ENCODE data around the gene NT5DC4. TPM values are rescaled to one million over a fixed set of nuclear protein-coding genes. Genes with fewer than 3 reads are reported as not detected.

The NT5DC4 gene
- total RNA-seq, 1 donor from 2014 or later: not detected

DNA sequence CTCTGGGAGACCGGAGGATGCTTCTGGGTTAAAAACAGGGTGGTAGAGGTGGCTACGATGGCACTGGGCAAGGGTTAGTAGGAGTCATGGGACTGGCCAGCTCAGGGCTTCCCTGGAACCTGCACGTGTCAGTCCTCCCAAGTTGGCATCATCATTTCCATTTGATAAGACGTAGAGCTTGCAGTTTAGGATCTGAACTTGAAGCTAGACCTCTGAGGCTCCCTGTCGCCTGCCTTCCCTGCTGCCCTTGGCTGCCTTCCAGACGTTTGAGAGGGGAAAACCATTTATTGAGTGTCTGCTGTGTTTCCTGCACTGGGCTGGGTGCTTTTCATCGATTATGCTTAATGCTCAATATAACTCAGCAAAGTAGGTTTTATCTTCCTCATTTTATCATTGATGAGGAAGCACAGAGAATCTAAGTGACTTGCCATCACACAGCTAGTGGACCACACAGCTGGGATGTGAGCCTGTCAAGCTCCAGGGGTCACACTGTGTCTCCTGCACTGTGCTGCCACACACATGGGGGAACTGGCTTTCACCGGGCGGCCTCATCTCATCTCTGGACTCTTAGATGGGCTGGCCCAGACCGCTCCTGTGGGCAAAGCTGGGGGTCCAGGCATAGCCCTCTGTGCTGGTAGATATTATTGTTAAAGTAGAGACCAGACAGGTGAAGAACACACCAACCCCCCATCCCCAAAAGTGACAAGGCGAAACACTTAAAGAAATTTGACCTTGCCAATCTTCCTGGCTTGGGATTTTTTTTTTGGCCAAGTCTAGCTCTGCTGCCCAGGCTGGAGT lies 7.8 kb downstream of the NT5DC4 start:
- Histone ChIP-seq H3K4me2 (ENCODE audit: low read length) (no peak overlapping the region), H2AFZ (ENCODE audit: low read depth, low read length) (no peak overlapping the region), H3K27ac (ENCODE audit: low read depth, low read length) (no peak overlapping the region), H3K36me3 (ENCODE audit: insufficient read depth, low read length) (no peaks in the 10 kb centered on the region), H3K4me1 (ENCODE audit: insufficient read depth, low read length) (peaks cover 5% of the 10 kb centered on the region), H3K79me2 (ENCODE audit: insufficient read depth, low read length) (no peaks in the 10 kb centered on the region), H3K27me3 (ENCODE audit: insufficient read depth, low read length) (peaks cover 4% of the 10 kb centered on the region), H3K4me3 (ENCODE audit: insufficient read depth, low read depth, low read length) (no peak overlapping the region), H4K20me1 (ENCODE audit: insufficient read depth, low read length) (no peaks in the 10 kb centered on the region), H3K9me3 (ENCODE audit: insufficient read depth, low read depth, low read length) (no peaks in the 10 kb centered on the region), H3K9ac (ENCODE audit: low read length) (no peak overlapping the region)
- H3K36me3 Mint-ChIP-seq (ENCODE audit: low read depth, unreplicated experiment): no peaks in the 10 kb centered on the region
- H3K9me3 Mint-ChIP-seq (ENCODE audit: unreplicated experiment): no peaks in the 10 kb centered on the region
- no peak overlapping the region for H3K4me3 Mint-ChIP-seq (ENCODE audit: unreplicated experiment)
- no peak for TF ChIP-seq EZH2 (IDR thresholded peaks at IDR 0.05; ENCODE audit: insufficient read depth, low read length)
- TF ChIP-seq, protein P1, sequence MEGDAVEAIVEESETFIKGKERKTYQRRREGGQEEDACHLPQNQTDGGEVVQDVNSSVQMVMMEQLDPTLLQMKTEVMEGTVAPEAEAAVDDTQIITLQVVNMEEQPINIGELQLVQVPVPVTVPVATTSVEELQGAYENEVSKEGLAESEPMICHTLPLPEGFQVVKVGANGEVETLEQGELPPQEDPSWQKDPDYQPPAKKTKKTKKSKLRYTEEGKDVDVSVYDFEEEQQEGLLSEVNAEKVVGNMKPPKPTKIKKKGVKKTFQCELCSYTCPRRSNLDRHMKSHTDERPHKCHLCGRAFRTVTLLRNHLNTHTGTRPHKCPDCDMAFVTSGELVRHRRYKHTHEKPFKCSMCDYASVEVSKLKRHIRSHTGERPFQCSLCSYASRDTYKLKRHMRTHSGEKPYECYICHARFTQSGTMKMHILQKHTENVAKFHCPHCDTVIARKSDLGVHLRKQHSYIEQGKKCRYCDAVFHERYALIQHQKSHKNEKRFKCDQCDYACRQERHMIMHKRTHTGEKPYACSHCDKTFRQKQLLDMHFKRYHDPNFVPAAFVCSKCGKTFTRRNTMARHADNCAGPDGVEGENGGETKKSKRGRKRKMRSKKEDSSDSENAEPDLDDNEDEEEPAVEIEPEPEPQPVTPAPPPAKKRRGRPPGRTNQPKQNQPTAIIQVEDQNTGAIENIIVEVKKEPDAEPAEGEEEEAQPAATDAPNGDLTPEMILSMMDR (IDR thresholded peaks at IDR 0.05; ENCODE audit: insufficient read depth, low read depth, low read length): no peak
- no peak overlapping the region for H3K27ac Mint-ChIP-seq (ENCODE audit: unreplicated experiment)
- DNase-seq (ENCODE audit: low read depth) (no peak), FAIRE-seq (no peak)
- peaks cover 28% of the 10 kb centered on the region for H3K27me3 Mint-ChIP-seq (ENCODE audit: low read depth, unreplicated experiment)
- peaks cover 10% of the 10 kb centered on the region for H3K4me1 Mint-ChIP-seq (ENCODE audit: low read depth, unreplicated experiment)

GRCh38 chr2:112730216-112730615 lies 9.4 kb downstream of the NT5DC4 start:
- Mint-ChIP-seq H3K27ac (ENCODE audit: unreplicated experiment) (no peak overlapping the region), H3K4me1 (ENCODE audit: low read depth, unreplicated experiment) (peaks cover 10% of the 10 kb centered on the region), H3K4me3 (ENCODE audit: unreplicated experiment) (no peak overlapping the region), H3K36me3 (ENCODE audit: low read depth, unreplicated experiment) (no peaks in the 10 kb centered on the region), H3K9me3 (ENCODE audit: unreplicated experiment) (no peaks in the 10 kb centered on the region), H3K27me3 (ENCODE audit: low read depth, unreplicated experiment) (peaks cover 27% of the 10 kb centered on the region)
- no peak overlapping the region for H2AFZ ChIP-seq (ENCODE audit: low read depth, low read length)
- H3K4me2 ChIP-seq (ENCODE audit: low read length): no peak overlapping the region
- H3K79me2 ChIP-seq (ENCODE audit: insufficient read depth, low read length): no peaks in the 10 kb centered on the region
- no peaks in the 10 kb centered on the region for H4K20me1 ChIP-seq (ENCODE audit: insufficient read depth, low read length)
- H3K4me3 ChIP-seq (ENCODE audit: insufficient read depth, low read depth, low read length): no peak overlapping the region
- FAIRE-seq (no peak), DNase-seq (ENCODE audit: low read depth) (no peak)
- peaks cover 5% of the 10 kb centered on the region for H3K4me1 ChIP-seq (ENCODE audit: insufficient read depth, low read length)
- no peak overlapping the region for H3K27ac ChIP-seq (ENCODE audit: low read depth, low read length)
- no peak overlapping the region for H3K9ac ChIP-seq (ENCODE audit: low read length)
- no peaks in the 10 kb centered on the region for H3K36me3 ChIP-seq (ENCODE audit: insufficient read depth, low read length)
- no peaks in the 10 kb centered on the region for H3K9me3 ChIP-seq (ENCODE audit: insufficient read depth, low read depth, low read length)
- TF ChIP-seq, protein P1 (IDR thresholded peaks at IDR 0.05; ENCODE audit: insufficient read depth, low read depth, low read length): no peak
- no peak for TF ChIP-seq EZH2 (IDR thresholded peaks at IDR 0.05; ENCODE audit: insufficient read depth, low read length)
- H3K27me3 ChIP-seq (ENCODE audit: insufficient read depth, low read length): peaks cover 4% of the 10 kb centered on the region

DNA sequence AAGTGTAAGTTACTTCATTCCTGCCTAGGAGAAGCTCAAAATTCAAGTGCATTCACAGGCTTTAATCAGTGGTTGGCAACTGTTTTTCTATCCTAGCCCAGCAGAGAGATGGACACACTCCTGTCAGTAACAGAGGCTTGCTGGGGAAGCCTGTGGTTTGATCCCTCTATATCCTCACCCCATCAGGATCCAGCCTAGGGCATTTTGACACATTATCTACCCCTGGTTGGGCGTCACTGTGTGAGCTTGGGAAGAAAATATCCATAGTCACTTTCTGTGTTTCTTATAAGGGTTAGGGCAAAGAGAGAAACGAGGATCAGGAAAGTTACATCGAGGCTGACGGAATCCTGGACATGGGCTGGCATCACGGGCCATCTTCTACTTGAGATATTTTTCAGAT lies 10.0 kb downstream of the NT5DC4 start:
- DNase-seq (ENCODE audit: low read depth): no peak
- Histone ChIP-seq H2AFZ (ENCODE audit: low read depth, low read length) (no peak overlapping the region), H3K27me3 (ENCODE audit: insufficient read depth, low read length) (peaks cover 4% of the 10 kb centered on the region), H3K9ac (ENCODE audit: low read length) (no peak overlapping the region), H3K4me3 (ENCODE audit: insufficient read depth, low read depth, low read length) (no peak overlapping the region), H3K36me3 (ENCODE audit: insufficient read depth, low read length) (no peaks in the 10 kb centered on the region), H3K27ac (ENCODE audit: low read depth, low read length) (no peak overlapping the region), H3K79me2 (ENCODE audit: insufficient read depth, low read length) (no peaks in the 10 kb centered on the region), H3K9me3 (ENCODE audit: insufficient read depth, low read depth, low read length) (no peaks in the 10 kb centered on the region), H4K20me1 (ENCODE audit: insufficient read depth, low read length) (no peaks in the 10 kb centered on the region), H3K4me2 (ENCODE audit: low read length) (no peak overlapping the region), H3K4me1 (ENCODE audit: insufficient read depth, low read length) (peaks cover 5% of the 10 kb centered on the region)
- H3K4me1 Mint-ChIP-seq (ENCODE audit: low read depth, unreplicated experiment): peaks cover 10% of the 10 kb centered on the region
- no peak overlapping the region for H3K27ac Mint-ChIP-seq (ENCODE audit: unreplicated experiment)
- no peak for FAIRE-seq
- no peak for TF ChIP-seq EZH2 (IDR thresholded peaks at IDR 0.05; ENCODE audit: insufficient read depth, low read length)
- TF ChIP-seq, protein P1 (IDR thresholded peaks at IDR 0.05; ENCODE audit: insufficient read depth, low read depth, low read length): no peak
- peaks cover 31% of the 10 kb centered on the region for H3K27me3 Mint-ChIP-seq (ENCODE audit: low read depth, unreplicated experiment)
- no peaks in the 10 kb centered on the region for H3K9me3 Mint-ChIP-seq (ENCODE audit: unreplicated experiment)
- H3K4me3 Mint-ChIP-seq (ENCODE audit: unreplicated experiment): no peak overlapping the region
- H3K36me3 Mint-ChIP-seq (ENCODE audit: low read depth, unreplicated experiment): no peaks in the 10 kb centered on the region

Data from astrocyte (in vitro differentiated cells and primary cell).